GM18517 (cell line): ENCODE data around the gene PPP1R9A.

ENCODE experiments used
- ATAC-seq: cut with Tn5 transposase; IDR thresholded peaks from one replicate; pipeline ENCODE4 v1.9.1; 2021; ENCODE audit warnings: mild to moderate bottlenecking, moderate library complexity; ENCODE audit not compliant: unreplicated experiment

The PPP1R9A gene

DNA sequence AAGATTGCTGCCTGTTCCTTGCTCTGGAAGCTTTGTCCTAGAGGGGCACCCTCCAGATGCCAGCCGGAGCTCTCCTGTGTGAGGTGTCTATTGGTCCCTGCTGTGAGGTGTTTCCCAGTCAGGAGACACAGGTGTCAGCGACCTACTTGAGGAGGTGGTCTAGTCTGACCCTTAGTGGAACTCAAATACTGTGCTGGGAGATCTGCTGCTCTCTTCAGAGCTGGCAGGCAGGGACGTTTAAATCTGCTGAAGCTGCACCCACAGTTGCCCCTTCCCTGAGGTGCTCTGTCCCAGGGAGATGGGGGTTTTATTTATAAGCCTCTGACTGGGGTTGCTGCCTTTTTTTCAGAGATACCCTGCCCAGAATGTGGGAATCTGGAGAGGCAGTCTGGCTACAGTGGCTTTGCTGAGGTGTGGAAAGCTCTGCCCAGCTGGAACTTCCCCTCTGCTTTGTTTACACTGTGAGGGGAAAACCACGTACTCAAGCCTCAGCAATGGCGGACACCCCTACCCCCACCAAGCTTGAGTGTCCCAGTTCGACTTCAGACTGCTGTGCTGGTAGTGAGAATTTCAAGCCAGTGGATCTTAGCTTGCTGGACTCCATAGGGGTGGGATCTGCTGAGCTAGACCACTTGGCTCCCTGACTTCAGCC, 119.2 kb downstream of the PPP1R9A start:
- no peak for ATAC-seq

DNA sequence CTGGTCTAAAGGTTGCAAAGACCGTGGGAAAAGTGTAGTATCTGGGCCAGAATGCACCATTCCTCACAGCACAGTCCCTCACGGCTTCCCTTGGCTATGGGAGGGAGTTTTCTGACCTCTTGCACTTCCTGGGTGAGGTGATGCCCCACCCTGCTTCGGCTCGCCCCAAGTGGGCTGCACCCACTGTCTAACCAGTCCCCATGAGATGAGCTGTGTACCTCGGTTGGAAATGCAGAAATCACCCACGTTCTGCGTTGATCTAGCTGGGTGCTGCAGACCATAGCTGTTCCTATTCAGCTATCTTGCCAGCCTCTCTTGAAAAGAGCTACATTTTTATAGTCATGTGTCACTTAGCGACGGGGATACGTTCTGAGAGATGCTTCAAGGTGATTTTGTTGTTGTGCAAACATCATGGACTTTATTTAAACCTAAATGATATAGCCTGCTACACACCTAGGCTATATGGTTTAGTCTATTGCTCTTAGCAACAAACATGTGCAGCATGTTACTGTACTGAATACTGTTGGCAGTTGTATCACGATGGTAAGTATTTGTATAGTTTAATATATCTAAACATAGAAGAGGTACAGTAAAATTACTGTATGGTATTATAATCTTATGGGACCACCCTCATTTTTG, 120.0 kb downstream of the PPP1R9A start:
- ATAC-seq = no peak

DNA sequence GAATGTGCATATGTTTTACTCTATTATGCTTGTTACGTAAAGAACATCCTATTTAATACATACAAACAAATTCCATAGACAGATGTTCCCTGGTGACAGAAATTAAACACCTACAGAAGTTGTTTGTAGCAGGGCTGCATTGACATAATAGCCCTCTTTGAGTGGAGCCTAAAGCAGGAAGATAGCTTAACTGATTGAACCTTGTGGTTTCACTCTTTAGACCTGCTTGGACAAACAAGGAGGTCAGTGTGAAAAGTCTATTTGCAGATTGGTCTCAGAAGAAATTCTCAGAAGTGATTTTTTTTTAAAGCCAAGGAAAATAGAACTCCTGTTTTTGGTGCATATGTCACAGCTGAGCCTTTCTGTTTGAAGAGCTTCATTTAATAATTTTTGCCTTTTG, 121.3 kb downstream of the PPP1R9A start:
- no peak for ATAC-seq

DNA sequence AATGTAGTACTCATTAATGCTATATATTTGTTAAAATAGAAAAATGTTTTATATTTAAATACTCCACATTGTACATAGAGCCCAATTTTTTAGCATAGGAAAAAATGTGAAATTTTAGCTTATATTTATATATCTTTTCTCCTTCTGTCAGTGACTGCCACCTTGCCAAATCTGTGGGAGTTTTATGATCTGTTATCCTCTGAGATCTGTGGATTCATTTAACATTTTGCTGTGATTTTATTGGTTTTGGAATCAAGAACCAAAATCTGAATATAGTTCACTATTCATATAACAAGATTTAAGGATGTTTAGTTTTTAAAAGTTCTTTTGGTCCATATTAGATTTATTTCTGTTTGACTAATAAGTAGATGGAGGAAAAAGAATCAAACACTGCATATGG, 127.9 kb downstream of the PPP1R9A start:
- no peak for ATAC-seq

DNA sequence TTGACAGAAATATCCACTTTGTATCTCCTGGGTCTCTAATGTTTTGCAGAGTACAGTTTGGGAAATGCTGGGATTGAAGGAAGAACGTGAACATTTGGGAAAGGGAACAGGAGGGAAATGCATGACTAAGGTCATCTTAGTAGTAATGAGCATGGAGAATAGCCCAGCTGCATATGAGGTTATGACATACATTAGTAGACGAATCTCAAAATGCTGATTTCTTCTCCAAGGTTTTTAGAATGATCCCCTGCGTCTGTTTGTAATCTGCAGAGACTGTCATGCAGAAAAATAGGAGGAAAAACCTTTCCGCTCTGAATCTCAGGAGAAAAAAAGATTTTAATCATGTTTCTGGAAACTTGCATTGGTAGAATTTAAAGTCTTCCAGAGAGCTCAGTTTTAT, 133.6 kb downstream of the PPP1R9A start:
- ATAC-seq = no peak

DNA sequence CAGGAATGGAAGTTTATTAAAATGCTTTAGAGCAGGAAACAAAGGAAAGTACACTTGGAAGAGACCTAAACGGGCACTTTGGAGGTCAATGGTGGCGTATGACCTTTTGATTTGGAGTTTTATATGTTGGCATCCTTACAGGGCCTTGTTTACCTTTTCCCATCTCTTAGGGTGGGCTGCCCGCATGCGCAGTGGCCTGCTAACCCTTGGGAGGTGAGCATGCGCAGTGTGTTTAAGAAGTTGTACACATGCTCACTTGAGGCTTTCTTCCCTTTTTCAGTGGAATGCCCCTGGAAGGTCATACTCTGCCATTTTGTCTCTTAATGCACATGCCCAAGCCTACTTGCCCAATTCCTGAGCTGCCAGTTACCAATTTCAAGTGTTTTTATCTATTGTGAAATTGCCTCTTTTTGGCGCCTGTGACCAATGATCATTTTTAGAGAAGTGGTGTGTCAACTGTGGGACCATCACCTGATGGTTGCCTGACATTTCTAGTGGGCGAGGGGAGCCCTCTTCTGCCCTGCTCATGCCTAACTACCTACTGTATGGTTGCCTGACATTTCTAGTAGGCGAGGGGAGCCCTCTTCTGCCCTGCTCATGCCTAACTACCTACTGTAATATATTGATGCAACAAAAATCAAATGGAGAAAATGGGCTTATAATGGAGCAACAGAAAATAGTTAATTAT, 138.0 kb downstream of the PPP1R9A start:
- ATAC-seq = no peak

DNA sequence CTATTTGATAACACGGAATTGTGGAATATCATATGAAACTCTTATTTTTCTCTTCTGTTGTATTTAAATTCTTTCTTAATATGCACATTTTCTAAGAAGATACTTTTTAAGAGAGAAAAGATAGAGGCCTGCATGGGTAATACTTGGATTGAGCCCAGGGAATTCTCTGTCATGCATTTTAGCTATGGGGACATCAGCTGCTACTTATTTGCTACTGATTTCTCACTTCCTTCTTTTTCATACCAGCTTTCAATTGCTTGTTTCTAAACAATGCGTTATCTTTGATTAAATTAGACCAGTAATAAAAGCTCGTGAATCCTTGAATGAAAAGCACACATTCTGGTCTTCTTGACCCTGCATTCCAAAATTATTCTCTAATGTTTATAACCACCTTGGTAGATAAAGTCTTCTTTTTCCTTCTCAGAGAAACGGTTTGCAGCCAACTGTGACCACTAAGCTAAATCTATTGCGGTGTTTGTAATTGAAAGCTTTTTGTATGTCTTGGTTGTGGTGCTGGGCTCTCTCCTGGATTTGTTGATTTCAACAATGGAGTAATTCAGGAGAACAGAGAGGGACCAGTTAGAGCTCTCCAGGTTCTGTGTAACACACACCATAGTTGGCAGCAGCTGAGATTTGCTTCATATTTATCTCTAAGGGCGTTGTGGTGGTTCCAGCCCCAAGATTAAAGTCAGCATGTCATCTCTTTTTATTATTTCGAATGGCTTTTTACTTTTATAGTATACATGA, 139.3 kb downstream of the PPP1R9A start:
- ATAC-seq = no peak

DNA sequence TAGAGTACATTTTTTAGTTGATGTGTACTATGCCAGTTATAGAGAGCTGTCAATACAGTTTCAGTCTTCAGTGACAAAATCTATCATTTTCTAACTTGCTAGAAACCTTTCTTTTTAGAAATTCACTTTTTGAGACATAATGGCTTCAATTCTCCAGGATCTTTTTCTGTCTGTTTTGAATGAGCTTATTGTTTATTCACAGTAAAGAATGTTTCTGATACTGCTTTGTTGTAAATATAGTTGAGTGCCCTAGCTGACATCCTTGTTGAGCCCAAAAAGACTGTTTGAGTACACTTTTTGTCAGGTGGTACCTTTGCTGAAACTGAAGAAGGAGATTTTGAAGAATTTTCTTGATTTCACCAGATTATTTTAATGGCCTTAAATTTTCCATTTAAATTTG, 139.9 kb downstream of the PPP1R9A start:
- ATAC-seq = no peak

DNA sequence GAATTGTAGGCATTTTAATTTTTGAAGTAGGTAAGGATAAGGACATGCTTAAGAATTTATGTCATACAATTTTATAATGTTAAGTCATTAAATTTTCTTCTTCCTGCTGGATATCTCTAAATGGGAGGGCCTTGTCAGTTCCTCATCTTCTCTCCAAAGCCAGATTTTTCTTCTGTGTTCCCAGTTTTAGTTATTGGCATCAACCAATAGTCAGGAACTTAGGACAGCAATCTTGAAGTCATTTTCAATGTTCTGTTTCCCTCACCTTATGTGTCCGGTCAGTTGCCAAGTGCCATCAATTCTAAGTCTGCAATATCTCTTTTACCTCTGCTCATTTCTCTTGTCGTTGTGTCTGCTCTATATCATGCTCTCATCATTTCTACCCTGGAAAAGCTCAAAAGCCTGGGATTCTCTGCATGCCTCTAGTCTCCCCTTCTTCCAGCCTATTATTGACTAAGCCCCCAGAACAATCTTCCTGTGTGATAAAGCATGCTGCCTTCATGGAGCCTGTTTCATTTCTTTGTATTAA, 145.2 kb downstream of the PPP1R9A start:
- ATAC-seq = no peak

DNA sequence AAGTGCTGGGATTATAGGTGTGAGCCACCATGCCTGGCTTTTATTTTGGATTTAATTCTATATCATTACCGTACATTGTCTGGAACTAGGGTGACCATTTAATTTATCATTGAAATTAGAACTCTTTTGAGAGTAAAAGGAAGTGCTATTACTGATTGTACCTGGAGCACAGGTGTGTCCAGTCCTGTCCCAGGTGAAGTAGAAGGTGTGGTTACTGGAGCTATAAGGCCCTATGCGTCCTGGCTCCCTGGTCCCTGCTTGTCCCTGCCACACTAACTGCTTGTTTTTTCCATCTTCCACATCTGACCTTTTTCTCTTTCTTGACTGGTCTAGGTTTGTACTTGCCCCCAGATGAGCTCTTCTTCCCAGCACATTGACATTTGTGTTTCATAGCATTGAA, 147.0 kb downstream of the PPP1R9A start:
- no peak for ATAC-seq

DNA sequence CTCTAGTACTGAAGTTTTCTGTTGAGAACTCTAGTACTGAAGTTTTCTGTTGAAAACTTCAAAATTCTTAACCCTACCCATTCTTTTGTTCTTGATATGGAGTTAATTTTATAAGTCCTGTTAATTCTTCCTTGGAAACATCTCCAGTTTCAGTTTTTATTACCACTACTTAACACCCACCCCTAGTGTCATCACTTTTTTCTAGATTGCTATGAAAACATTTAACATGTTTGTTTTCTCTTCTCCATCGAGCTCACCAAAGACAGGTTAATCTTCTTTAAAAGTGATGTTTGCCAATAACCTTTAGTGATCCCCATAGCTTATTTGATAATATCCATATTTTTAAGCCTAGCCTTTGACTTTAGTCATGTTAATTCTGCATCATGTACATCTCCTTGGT, 147.9 kb downstream of the PPP1R9A start:
- ATAC-seq = no peak

DNA sequence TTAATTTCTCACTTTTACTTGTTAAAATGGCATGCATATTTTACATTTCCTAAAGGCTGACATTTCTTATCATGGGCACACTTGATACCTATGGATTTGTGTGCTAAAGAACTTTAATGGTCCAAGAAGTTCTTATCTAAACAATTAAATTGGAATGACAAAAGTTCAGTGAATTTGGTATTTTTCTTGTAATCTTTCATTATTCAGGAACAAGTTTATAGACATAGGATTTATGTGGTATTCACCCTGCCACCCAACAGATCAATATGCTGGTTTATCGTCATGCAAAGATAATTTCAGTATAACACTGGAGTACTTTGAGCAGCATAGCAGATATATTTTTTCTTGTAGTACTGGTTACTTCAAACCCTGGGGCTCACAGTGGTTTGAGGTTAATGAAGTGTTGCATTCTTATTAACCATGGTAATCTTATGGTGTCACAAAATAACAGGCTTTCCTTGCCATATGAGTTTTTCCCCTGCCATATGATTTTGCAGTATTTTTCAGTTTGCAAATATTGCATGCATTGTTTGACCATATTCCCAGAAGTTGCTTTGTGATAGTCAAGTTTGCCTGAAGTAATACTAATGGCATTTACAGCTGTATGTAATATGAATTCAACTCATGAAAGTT, 148.8 kb downstream of the PPP1R9A start:
- ATAC-seq = no peak

DNA sequence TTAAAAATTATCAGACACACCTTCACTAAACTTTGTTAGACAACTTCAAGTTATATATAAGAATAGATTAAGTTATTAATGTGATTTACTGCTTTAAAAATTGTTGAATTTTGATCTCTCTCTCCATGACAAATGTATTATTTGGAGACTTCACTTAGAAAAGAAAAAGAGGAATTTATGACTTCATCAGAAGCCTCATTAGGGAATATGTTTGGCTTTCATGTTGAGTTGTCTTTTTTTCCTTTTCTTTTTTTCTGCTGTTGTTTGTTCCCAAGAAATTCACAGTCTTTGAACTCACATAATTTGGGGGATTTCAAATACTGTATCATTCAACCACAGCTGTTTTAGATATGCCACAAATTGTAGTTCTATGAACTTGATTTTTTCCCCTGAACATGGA, 149.5 kb downstream of the PPP1R9A start:
- ATAC-seq = no peak

DNA sequence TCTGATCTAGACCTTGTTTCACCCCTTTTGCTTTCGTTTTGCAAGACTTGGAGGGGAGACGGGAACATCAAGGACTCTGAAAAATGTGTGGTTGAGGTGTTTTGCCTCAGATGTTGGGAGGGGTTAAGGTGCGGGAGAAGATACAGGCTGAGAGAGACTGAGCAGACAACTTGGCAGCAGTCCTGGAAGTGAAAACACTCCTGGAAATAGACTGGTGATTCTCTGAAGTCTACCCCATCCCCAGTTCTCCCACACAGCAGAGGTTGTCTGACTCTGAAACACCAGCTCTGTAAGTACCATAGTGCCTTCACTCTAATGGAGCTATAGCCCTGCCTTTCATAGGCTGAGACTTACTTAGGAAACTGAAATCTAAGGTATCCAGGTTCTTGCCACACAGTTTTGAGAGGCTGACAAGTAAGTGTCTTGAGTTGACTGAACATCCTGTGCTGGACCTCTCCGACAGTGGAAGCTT, 152.5 kb downstream of the PPP1R9A start:
- no peak for ATAC-seq

DNA sequence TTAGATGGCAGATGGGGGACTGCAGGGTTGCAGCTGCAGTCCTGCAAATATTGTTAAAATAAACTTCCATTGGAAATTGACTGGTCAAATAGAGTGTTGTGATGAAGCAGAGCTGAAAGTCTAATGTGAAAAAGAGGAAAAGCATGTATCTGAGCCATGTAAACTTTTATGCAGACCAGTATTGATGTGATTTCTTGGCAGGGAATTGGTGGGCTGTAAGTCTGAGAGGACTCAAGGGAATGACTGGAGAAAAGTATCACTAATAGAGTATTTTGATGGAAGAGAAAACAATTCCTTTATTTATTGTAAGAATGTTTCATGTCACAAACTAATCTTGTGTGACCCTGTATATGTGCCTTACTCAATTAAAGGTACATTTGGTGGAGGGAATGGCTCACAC, 155.5 kb downstream of the PPP1R9A start:
- no peak for ATAC-seq

DNA sequence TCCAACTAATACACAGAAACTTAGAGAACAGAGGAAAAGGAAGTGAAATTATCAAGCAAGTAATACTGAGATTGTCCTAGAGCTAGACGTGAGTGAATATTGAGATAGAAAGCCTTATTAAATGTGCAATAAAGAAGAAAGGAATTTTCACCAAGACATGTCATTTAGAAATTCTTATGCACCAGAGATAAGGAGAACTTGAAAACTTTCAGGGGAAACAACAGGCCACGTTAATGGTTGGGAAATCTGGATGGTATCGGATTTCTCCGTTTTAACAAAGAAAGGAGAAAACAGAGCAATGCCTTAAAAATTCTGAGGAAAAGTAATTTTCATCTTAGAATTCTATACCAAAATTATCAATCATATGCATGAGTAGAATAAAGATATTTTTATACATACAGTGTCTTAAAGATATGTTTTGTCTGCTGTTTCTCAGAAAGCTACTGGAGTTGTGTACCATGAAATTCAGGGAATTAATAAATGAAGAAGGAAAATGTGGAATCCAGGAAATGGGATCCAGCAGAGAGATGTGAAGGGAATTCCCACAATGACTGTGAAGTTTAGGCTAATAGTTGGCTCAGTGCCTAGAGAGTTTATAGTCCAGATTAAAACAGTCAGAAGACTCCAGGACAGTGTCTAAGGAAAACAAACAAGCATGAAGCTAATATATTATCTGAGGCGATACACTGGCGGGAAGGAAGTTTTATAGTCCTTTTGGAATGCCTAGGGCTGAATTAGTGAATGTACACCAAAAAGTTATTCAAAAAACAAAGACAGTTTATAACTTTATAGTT, 159.5 kb downstream of the PPP1R9A start:
- ATAC-seq = no peak

DNA sequence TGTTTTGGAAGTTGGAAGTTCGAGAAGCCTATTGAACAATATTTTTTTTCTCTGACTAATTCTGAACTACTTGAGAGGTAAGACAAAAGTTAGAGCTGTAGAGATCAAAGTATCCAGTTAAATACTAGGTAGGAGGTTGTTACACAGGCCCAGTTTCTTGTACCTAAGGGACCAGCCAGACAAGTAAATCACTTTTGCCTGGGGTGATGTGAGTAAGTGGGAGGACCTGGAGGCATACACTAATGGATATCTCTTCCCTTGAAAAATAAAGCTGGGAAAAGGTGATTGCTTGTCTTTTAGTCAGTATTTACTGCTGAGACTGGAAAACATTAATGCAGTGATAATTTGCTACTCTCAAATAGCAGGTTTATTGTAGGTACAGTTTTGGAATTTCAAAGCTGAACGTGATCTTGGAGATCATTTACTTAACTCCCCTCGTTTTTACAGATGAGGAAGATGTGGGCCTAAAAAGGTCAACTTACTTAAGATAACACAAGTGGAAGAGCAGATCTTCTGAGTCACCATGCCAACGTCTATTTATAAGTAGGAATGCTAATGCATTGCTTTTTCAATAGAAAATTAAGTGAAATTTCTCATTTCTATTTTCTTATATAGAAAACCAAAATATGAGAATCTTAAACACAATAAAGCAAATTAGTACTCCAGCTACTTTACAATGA, 181.3 kb downstream of the PPP1R9A start:
- no peak for ATAC-seq

DNA sequence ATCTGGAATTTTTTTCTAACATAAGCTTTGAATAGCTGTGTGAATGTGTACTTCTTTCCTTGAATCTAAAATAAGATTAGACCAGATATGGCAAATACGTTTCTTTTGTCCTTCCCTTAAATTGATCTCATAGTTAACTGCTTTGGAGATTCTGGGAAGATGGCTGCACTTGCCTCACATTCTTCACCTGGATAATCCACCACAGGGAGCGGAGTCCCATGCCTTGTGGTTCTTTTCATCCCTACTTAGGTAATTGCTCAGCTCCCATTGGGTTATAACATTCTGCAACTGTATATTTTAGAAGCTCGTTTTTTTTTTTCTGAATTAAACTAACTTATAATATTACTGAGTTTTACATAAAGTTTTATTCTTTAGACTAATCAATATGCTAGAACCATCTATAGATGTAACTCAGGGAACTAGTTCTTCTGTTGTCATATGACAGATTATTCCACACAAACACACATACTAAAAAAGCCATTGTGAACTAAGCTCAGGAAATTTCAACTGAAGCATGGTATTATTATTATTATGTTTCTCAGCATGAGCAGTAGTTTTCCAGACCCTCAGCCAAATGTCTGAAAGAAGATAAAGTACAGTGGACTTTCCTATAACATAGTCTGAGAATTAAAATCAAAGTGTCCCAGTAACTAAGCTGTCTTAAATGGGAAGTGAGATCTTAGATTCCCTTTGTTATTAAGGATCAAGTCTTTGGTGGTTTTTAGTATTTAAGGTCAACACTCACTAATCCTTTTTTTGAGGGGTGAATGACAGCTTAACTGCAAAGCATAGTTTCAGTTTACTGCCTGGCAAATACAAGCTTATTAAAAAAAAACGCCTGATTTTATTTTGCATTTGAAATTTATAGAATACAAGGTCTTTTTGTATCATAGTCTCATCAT, 182.3 kb downstream of the PPP1R9A start:
- ATAC-seq = no peak
